ENCODE data around the gene KCNIP4. TPM values are rescaled to one million over a fixed set of nuclear protein-coding genes. Genes with fewer than 3 reads are reported as not detected.
A peak's percentile ranks its signal among the peaks of the same experiment; 100 is the strongest.

The KCNIP4 gene
- total RNA-seq, 1 donor from 2014 or later, result 0.59 TPM

DNA sequence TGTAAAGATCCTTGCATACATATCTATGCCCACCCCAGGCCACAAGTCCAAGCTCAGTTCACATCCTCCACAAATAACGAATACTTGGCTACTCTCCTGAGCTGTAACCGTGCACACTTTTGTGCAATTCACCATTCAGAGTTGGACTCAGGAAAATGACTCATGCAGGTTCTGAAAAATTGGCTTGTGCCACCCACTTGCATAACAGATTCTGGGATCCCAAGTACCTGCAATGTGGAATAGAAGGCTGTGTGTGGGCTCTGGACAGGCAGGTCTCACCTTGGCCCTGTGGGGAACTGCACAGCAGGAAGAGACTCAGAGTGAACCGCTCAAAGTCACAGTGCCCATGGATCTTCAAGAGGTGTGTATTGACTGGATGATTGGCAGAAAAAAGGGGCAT, 745.6 kb downstream of the KCNIP4 start:
- no peaks in the 10 kb centered on the region for H4K20me1 ChIP-seq (ENCODE audit: insufficient read depth, low read length)
- no peak overlapping the region for H3K9ac ChIP-seq (ENCODE audit: low read length)
- no peaks in the 10 kb centered on the region for H3K27me3 ChIP-seq (ENCODE audit: insufficient read depth, low read length)
- no peaks in the 10 kb centered on the region for H3K36me3 ChIP-seq (ENCODE audit: insufficient read depth, low read length)
- no peak overlapping the region for H3K27ac ChIP-seq (ENCODE audit: low read depth, low read length)
- no peaks in the 10 kb centered on the region for H3K79me2 ChIP-seq (ENCODE audit: insufficient read depth, low read length)
- H2AFZ ChIP-seq (ENCODE audit: low read depth, low read length), result no peak overlapping the region
- no peak overlapping the region for H3K27ac Mint-ChIP-seq (ENCODE audit: unreplicated experiment)
- H3K4me3 Mint-ChIP-seq (ENCODE audit: unreplicated experiment), result no peak overlapping the region
- TF ChIP-seq, protein P1, sequence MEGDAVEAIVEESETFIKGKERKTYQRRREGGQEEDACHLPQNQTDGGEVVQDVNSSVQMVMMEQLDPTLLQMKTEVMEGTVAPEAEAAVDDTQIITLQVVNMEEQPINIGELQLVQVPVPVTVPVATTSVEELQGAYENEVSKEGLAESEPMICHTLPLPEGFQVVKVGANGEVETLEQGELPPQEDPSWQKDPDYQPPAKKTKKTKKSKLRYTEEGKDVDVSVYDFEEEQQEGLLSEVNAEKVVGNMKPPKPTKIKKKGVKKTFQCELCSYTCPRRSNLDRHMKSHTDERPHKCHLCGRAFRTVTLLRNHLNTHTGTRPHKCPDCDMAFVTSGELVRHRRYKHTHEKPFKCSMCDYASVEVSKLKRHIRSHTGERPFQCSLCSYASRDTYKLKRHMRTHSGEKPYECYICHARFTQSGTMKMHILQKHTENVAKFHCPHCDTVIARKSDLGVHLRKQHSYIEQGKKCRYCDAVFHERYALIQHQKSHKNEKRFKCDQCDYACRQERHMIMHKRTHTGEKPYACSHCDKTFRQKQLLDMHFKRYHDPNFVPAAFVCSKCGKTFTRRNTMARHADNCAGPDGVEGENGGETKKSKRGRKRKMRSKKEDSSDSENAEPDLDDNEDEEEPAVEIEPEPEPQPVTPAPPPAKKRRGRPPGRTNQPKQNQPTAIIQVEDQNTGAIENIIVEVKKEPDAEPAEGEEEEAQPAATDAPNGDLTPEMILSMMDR (IDR thresholded peaks at IDR 0.05; ENCODE audit: insufficient read depth, low read depth, low read length), result no peak
- TF ChIP-seq EZH2 (IDR thresholded peaks at IDR 0.05; ENCODE audit: insufficient read depth, low read length), result no peak
- H3K36me3 Mint-ChIP-seq (ENCODE audit: low read depth, unreplicated experiment), result no peaks in the 10 kb centered on the region
- peaks cover 5% of the 10 kb centered on the region for H3K4me1 Mint-ChIP-seq (ENCODE audit: low read depth, unreplicated experiment)
- no peak overlapping the region for H3K4me3 ChIP-seq (ENCODE audit: insufficient read depth, low read depth, low read length)
- H3K9me3 Mint-ChIP-seq (ENCODE audit: unreplicated experiment), result peaks cover 2% of the 10 kb centered on the region
- no peaks in the 10 kb centered on the region for H3K9me3 ChIP-seq (ENCODE audit: insufficient read depth, low read depth, low read length)
- FAIRE-seq, result no peak
- H3K27me3 Mint-ChIP-seq (ENCODE audit: low read depth, unreplicated experiment), result no peaks in the 10 kb centered on the region
- no peak overlapping the region for H3K4me2 ChIP-seq (ENCODE audit: low read length)
- no peak for DNase-seq (ENCODE audit: low read depth)
- H3K4me1 ChIP-seq (ENCODE audit: insufficient read depth, low read length), result no peaks in the 10 kb centered on the region

DNA sequence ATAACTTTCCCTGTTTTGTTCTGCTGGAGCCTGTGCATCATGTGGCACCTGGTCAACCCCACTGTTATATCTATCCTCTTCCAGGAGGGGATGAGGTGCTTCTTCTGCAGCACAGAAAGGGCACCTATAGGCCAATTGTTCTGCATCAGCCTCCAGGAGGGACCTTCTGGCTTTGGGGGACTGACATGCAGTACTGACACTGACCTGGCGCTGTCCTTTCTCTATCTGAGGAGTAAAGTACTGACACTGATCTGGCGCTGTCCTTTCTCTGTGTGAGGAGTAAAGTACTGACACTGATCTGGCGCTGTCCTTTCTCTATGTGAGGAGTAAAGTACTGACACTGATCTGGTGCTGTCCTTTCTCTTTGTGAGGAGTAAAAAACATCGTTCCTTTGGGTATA, 749.9 kb downstream of the KCNIP4 start:
- DNase-seq (ENCODE audit: low read depth) (no peak), FAIRE-seq (no peak)
- H3K27me3 Mint-ChIP-seq (ENCODE audit: low read depth, unreplicated experiment), result no peaks in the 10 kb centered on the region
- no peak overlapping the region for H3K27ac Mint-ChIP-seq (ENCODE audit: unreplicated experiment)
- peaks cover 2% of the 10 kb centered on the region for H3K9me3 Mint-ChIP-seq (ENCODE audit: unreplicated experiment)
- Histone ChIP-seq H4K20me1 (ENCODE audit: insufficient read depth, low read length) (no peaks in the 10 kb centered on the region), H3K27ac (ENCODE audit: low read depth, low read length) (no peak overlapping the region), H3K4me2 (ENCODE audit: low read length) (no peak overlapping the region), H3K4me3 (ENCODE audit: insufficient read depth, low read depth, low read length) (no peak overlapping the region), H3K9me3 (ENCODE audit: insufficient read depth, low read depth, low read length) (no peaks in the 10 kb centered on the region), H3K36me3 (ENCODE audit: insufficient read depth, low read length) (no peaks in the 10 kb centered on the region), H3K27me3 (ENCODE audit: insufficient read depth, low read length) (no peaks in the 10 kb centered on the region), H3K4me1 (ENCODE audit: insufficient read depth, low read length) (no peaks in the 10 kb centered on the region), H3K9ac (ENCODE audit: low read length) (no peak overlapping the region), H2AFZ (ENCODE audit: low read depth, low read length) (no peak overlapping the region), H3K79me2 (ENCODE audit: insufficient read depth, low read length) (no peaks in the 10 kb centered on the region)
- H3K36me3 Mint-ChIP-seq (ENCODE audit: low read depth, unreplicated experiment), result no peaks in the 10 kb centered on the region
- no peak overlapping the region for H3K4me3 Mint-ChIP-seq (ENCODE audit: unreplicated experiment)
- no peak for TF ChIP-seq EZH2 (IDR thresholded peaks at IDR 0.05; ENCODE audit: insufficient read depth, low read length)
- TF ChIP-seq, protein P1 (IDR thresholded peaks at IDR 0.05; ENCODE audit: insufficient read depth, low read depth, low read length), result no peak
- H3K4me1 Mint-ChIP-seq (ENCODE audit: low read depth, unreplicated experiment), result no peaks in the 10 kb centered on the region

DNA sequence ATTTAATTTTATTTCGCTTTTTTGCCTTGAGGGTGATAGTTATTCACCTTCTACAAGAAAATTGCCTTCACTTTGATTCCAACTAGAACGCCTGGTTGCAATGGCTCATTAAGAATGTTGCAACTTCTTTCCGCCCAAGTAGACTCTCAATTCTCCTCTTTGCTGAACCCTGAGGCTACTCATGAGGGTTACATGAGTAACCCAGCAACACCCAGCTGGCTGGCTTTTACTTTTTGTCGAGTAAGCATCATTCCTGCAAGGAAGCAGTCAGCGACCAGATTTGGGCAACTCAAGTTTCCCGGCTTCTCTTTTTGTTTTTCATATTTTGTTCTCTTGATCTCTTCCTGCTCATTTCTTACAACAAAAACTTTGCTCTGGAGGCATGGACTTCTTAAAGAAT, 752.9 kb downstream of the KCNIP4 start:
- Mint-ChIP-seq H3K27me3 (ENCODE audit: low read depth, unreplicated experiment) (no peaks in the 10 kb centered on the region), H3K9me3 (ENCODE audit: unreplicated experiment) (no peaks in the 10 kb centered on the region)

More for the DNA sequence above, 752.9 kb downstream of the KCNIP4 start:
- Histone ChIP-seq H3K4me1 (ENCODE audit: insufficient read depth, low read length) (no peaks in the 10 kb centered on the region), H4K20me1 (ENCODE audit: insufficient read depth, low read length) (no peaks in the 10 kb centered on the region), H3K27me3 (ENCODE audit: insufficient read depth, low read length) (no peaks in the 10 kb centered on the region), H3K9ac (ENCODE audit: low read length) (no peak overlapping the region), H3K9me3 (ENCODE audit: insufficient read depth, low read depth, low read length) (no peaks in the 10 kb centered on the region), H2AFZ (ENCODE audit: low read depth, low read length) (no peak overlapping the region), H3K36me3 (ENCODE audit: insufficient read depth, low read length) (no peaks in the 10 kb centered on the region), H3K4me3 (ENCODE audit: insufficient read depth, low read depth, low read length) (no peak overlapping the region), H3K27ac (ENCODE audit: low read depth, low read length) (no peak overlapping the region), H3K79me2 (ENCODE audit: insufficient read depth, low read length) (no peaks in the 10 kb centered on the region), H3K4me2 (ENCODE audit: low read length) (no peak overlapping the region)
- no peak for DNase-seq (ENCODE audit: low read depth)
- TF ChIP-seq EZH2 (IDR thresholded peaks at IDR 0.05; ENCODE audit: insufficient read depth, low read length), result no peak
- TF ChIP-seq, protein P1 (IDR thresholded peaks at IDR 0.05; ENCODE audit: insufficient read depth, low read depth, low read length), result no peak
- peak overlapping the region; percentile 20 for H3K27ac Mint-ChIP-seq (ENCODE audit: unreplicated experiment)
- H3K4me1 Mint-ChIP-seq (ENCODE audit: low read depth, unreplicated experiment), result no peaks in the 10 kb centered on the region
- H3K4me3 Mint-ChIP-seq (ENCODE audit: unreplicated experiment), result no peak overlapping the region
- H3K36me3 Mint-ChIP-seq (ENCODE audit: low read depth, unreplicated experiment), result no peaks in the 10 kb centered on the region
- no peak for FAIRE-seq
